OCI-LY3 (cell line): ENCODE results near the gene STX1A.

Experiments used
- EZH2phosphoT487 ChIP-seq: fragments of 200-600 bp; shearing (Covaris generic); IDR thresholded peaks from 2 replicates; pipeline ENCODE4 v1.6.1; 2018; ENCODE audit warnings: antibody characterized with exemption, mixed run types, low read depth
- TF ChIP-seq, protein P1 (sequence below): fragments of 200-600, 300-600 bp; sonication (generic); IDR thresholded peaks from 2 replicates; pipeline ENCODE4 v1.5.1; 2014; ENCODE audit warnings: antibody characterized with exemption, low read length, low read depth

DNA sequence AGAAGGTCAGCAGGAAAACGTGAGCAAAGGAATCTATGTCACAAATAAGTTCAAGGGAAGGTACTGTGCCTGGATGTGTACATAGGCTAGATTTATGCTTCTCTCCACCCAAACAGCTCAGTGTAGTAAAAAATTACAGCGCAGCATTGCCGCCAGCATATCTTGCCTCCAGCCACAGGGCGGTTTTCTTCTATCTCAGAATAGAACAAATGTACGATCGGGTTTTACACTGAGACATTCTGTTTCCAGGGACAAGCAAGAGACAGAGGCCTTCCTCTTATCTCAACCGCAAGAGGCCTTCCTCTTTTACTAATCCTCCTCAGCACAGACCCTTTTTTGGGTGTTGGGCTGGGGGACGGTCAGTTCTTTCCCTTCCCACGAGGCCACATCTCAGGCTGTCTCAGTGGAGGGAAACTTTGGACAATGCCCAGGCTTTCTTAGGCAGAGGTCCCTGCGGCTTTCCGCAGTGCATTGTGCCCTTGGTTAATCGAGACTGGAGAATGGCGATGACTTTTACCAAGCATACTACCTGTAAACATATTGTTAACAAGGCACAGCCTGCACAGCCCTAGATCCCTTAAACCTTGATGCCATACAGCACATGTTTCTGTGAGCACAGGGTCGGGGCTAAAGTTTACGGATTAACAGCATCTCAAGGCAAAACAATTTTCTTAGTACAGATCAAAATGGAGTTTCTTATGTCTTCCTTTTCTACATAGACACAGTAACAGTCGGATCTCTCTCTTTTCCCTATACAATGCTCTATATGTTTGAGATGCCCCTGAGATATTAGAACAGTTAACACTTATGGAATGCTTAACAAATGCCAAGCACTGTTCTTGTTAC is 30.7 kb upstream of the STX1A start:
- TF ChIP-seq, protein P1, sequence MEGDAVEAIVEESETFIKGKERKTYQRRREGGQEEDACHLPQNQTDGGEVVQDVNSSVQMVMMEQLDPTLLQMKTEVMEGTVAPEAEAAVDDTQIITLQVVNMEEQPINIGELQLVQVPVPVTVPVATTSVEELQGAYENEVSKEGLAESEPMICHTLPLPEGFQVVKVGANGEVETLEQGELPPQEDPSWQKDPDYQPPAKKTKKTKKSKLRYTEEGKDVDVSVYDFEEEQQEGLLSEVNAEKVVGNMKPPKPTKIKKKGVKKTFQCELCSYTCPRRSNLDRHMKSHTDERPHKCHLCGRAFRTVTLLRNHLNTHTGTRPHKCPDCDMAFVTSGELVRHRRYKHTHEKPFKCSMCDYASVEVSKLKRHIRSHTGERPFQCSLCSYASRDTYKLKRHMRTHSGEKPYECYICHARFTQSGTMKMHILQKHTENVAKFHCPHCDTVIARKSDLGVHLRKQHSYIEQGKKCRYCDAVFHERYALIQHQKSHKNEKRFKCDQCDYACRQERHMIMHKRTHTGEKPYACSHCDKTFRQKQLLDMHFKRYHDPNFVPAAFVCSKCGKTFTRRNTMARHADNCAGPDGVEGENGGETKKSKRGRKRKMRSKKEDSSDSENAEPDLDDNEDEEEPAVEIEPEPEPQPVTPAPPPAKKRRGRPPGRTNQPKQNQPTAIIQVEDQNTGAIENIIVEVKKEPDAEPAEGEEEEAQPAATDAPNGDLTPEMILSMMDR, result no peak
- no peak for TF ChIP-seq EZH2phosphoT487
